SJSA1 (cell line): Measurements from ENCODE around the gene KRT15. TPM values are rescaled to one million over a fixed set of nuclear protein-coding genes. Genes with fewer than 3 reads are reported as not detected.

Experiments used
- DNase-seq, 2 experiments: peaks; one replicate each; pipeline ENCODE4 v3.0.0-alpha.2; 2015 to 2020; ENCODE audit warnings: low spot score in 2 of 2, low read depth in 1 of 2
- H3K27ac ChIP-seq: fragments of 250-450 bp; sonication (Bioruptor Pico); 2 replicates; pipeline ENCODE4 v1.5.1; 2020; ENCODE audit warnings: mild to moderate bottlenecking, moderate library complexity
- H3K27me3 ChIP-seq: fragments of 250-450 bp; sonication (Bioruptor Pico); replicated peaks from 2 replicates; pipeline ENCODE4 v1.5.1; 2020; ENCODE audit warnings: mild to moderate bottlenecking, moderate library complexity
- H3K36me3 ChIP-seq: fragments of 250-450 bp; sonication (Bioruptor Pico); 2 replicates; pipeline ENCODE4 v1.5.1; 2020; ENCODE audit warnings: mild to moderate bottlenecking
- H3K4me1 ChIP-seq: fragments of 250-450 bp; sonication (Bioruptor Pico); replicated peaks from 2 replicates; pipeline ENCODE4 v1.6.1; 2021; ENCODE audit warnings: mild to moderate bottlenecking
- H3K4me3 ChIP-seq: fragments of 250-450 bp; sonication (Bioruptor Pico); 2 replicates; pipeline ENCODE4 v1.5.1; 2020; ENCODE audit warnings: mild to moderate bottlenecking
- H3K9me3 ChIP-seq: fragments of 250-450 bp; sonication (Bioruptor Pico); replicated peaks from 2 replicates; pipeline ENCODE4 v1.5.1; 2020; ENCODE audit warnings: mild to moderate bottlenecking
- total RNA-seq: library from RNA; depleted of rRNA; stranded (reverse); fragments of >200 nt; shearing (Covaris generic); gene quantifications from 2 replicates; pipeline ENCODE4 v1.2.3, GENCODE V29; 2014

The KRT15 gene
- total RNA-seq, 1 experiment from 2014 or later, result 3.9 TPM

- Histone ChIP-seq H3K36me3 (no peaks in the 10 kb centered on the region), H3K4me3 (no peak within 1 kb of the TSS), H3K9me3 (no peaks in the 10 kb centered on the region), H3K4me1 (no peaks in the 10 kb centered on the region), H3K27me3 (no peaks in the 10 kb centered on the region), H3K27ac (no peak within 1 kb of the TSS)
- DNase-seq, result no peak
Observed at GRCh38 chr17:41481036-41481435, 37.7 kb downstream of the KRT15 start, which contains the start of gene KRT35. Gene KRT35 (minus strand): TSS chr17:41481151. CDS start chr17:41481097, 54 bp downstream.

- no peaks in the 10 kb centered on the region for H3K9me3 ChIP-seq
- no peak for DNase-seq
- no peak overlapping the region for H3K27ac ChIP-seq
- H3K27me3 ChIP-seq, result no peaks in the 10 kb centered on the region
- H3K4me3 ChIP-seq, result no peak overlapping the region
- H3K4me1 ChIP-seq, result no peaks in the 10 kb centered on the region
- H3K36me3 ChIP-seq, result no peaks in the 10 kb centered on the region
Observed at GRCh38 chr17:41480581-41480980, 38.1 kb downstream of the KRT15 start.

GRCh38 chr17:41480136-41480535, 38.6 kb downstream of the KRT15 start:
- H3K36me3 ChIP-seq, result no peaks in the 10 kb centered on the region
- H3K27ac ChIP-seq, result no peak overlapping the region
- H3K27me3 ChIP-seq, result no peaks in the 10 kb centered on the region
- H3K9me3 ChIP-seq, result no peaks in the 10 kb centered on the region
- H3K4me1 ChIP-seq, result no peaks in the 10 kb centered on the region
- no peak for DNase-seq
- H3K4me3 ChIP-seq, result no peak overlapping the region

GRCh38 chr17:41478237-41478636, 40.5 kb downstream of the KRT15 start:
- Histone ChIP-seq H3K36me3 (no peaks in the 10 kb centered on the region), H3K27ac (no peak overlapping the region), H3K9me3 (no peaks in the 10 kb centered on the region), H3K4me3 (no peak overlapping the region), H3K4me1 (no peaks in the 10 kb centered on the region), H3K27me3 (no peaks in the 10 kb centered on the region)
- no peak for DNase-seq

GRCh38 chr17:41476866-41477815, 41.5 kb downstream of the KRT15 start:
- H3K36me3 ChIP-seq, result no peaks in the 10 kb centered on the region
- H3K4me1 ChIP-seq, result no peaks in the 10 kb centered on the region
- H3K27me3 ChIP-seq, result no peaks in the 10 kb centered on the region
- H3K9me3 ChIP-seq, result no peaks in the 10 kb centered on the region
- H3K4me3 ChIP-seq, result no peak overlapping the region
- no peak overlapping the region for H3K27ac ChIP-seq
- DNase-seq, result no peak

GRCh38 chr17:41475421-41475820, 43.3 kb downstream of the KRT15 start:
- no peaks in the 10 kb centered on the region; the same call in 1 of the 2 replicates for H3K9me3 ChIP-seq
- no peak overlapping the region for H3K27ac ChIP-seq
- no peak for DNase-seq
- H3K4me1 ChIP-seq, result no peaks in the 10 kb centered on the region
- no peaks in the 10 kb centered on the region for H3K27me3 ChIP-seq
- H3K4me3 ChIP-seq, result no peak overlapping the region
- H3K36me3 ChIP-seq, result no peaks in the 10 kb centered on the region

- Histone ChIP-seq H3K36me3 (no peaks in the 10 kb centered on the region), H3K9me3 (no peaks in the 10 kb centered on the region; the same call in 1 of the 2 replicates), H3K27me3 (no peaks in the 10 kb centered on the region), H3K27ac (no peak overlapping the region), H3K4me1 (no peaks in the 10 kb centered on the region), H3K4me3 (no peak overlapping the region)
- DNase-seq, result no peak
Observed at GRCh38 chr17:41474863-41475262, 43.8 kb downstream of the KRT15 start.

GRCh38 chr17:41468346-41468745, 50.3 kb downstream of the KRT15 start:
- Histone ChIP-seq H3K4me1 (no peaks in the 10 kb centered on the region; the same call in 1 of the 2 replicates), H3K4me3 (no peak overlapping the region), H3K27me3 (no peaks in the 10 kb centered on the region), H3K9me3 (no peaks in the 10 kb centered on the region; the same call in 1 of the 2 replicates), H3K27ac (no peak overlapping the region), H3K36me3 (no peaks in the 10 kb centered on the region)
- DNase-seq, result no peak

- DNase-seq, result no peak
- H3K9me3 ChIP-seq, result no peaks in the 10 kb centered on the region; the same call in 1 of the 2 replicates
- H3K27ac ChIP-seq, result no peak overlapping the region
- H3K4me1 ChIP-seq, result no peaks in the 10 kb centered on the region; the same call in 1 of the 2 replicates
- no peaks in the 10 kb centered on the region for H3K27me3 ChIP-seq
- H3K36me3 ChIP-seq, result no peaks in the 10 kb centered on the region
- H3K4me3 ChIP-seq, result no peak overlapping the region
Observed at GRCh38 chr17:41467561-41467960, 51.1 kb downstream of the KRT15 start.

GRCh38 chr17:41466988-41467387, 51.7 kb downstream of the KRT15 start, which contains the start of gene KRT32:
Gene KRT32 (minus strand): TSS chr17:41467386. CDS start chr17:41467325, 61 bp downstream.
- no peaks in the 10 kb centered on the region for H3K27me3 ChIP-seq
- H3K36me3 ChIP-seq, result no peaks in the 10 kb centered on the region
- H3K9me3 ChIP-seq, result no peaks in the 10 kb centered on the region; the same call in 1 of the 2 replicates
- H3K4me3 ChIP-seq, result no peak within 1 kb of the TSS
- no peak for DNase-seq
- H3K4me1 ChIP-seq, result no peaks in the 10 kb centered on the region; the same call in 1 of the 2 replicates
- no peak within 1 kb of the TSS for H3K27ac ChIP-seq

- DNase-seq, result peak in 1 of 2 experiments; percentile 31
- Histone ChIP-seq H3K4me1 (no peaks in the 10 kb centered on the region; the same call in 1 of the 2 replicates), H3K27me3 (no peaks in the 10 kb centered on the region), H3K27ac (no peak overlapping the region), H3K9me3 (no peaks in the 10 kb centered on the region), H3K4me3 (no peak overlapping the region), H3K36me3 (no peaks in the 10 kb centered on the region)
Observed at GRCh38 chr17:41464682-41465081, 54.0 kb downstream of the KRT15 start.

GRCh38 chr17:41464173-41464572, 54.5 kb downstream of the KRT15 start:
- Histone ChIP-seq H3K27me3 (no peaks in the 10 kb centered on the region), H3K27ac (no peak overlapping the region), H3K36me3 (no peaks in the 10 kb centered on the region), H3K4me3 (no peak overlapping the region), H3K9me3 (no peaks in the 10 kb centered on the region), H3K4me1 (no peaks in the 10 kb centered on the region; the same call in 1 of the 2 replicates)
- DNase-seq, result no peak

- Histone ChIP-seq H3K4me3 (no peak overlapping the region), H3K27me3 (no peaks in the 10 kb centered on the region), H3K9me3 (no peaks in the 10 kb centered on the region), H3K4me1 (peaks cover under 1% of the 10 kb centered on the region; the same call in 1 of the 2 replicates), H3K27ac (no peak overlapping the region), H3K36me3 (no peaks in the 10 kb centered on the region)
- DNase-seq, result no peak
Observed at GRCh38 chr17:41463746-41464145, 54.9 kb downstream of the KRT15 start.
